ENCODE measurements around the gene BRSK1.

- TF ChIP-seq POLR2A (IDR thresholded peaks at IDR 0.05), result no peak
- TF ChIP-seq CTCF (IDR thresholded peaks at IDR 0.05), result no peak
- TF ChIP-seq EP300 (IDR thresholded peaks at IDR 0.05), result no peak
Measured at GRCh38 chr19:55273978-55274707, 9.7 kb upstream of the BRSK1 start.

All from stomach (tissue), 4 donors.